Prostate gland (tissue), 2 donors: Measurements from ENCODE around the gene C1orf167. TPM values are rescaled to one million over a fixed set of nuclear protein-coding genes. Genes with fewer than 3 reads are reported as not detected.

Experiments
- DNase-seq: peaks from one replicate; pipeline ENCODE4 v3.0.0-alpha.2; 2019; ENCODE audit warnings: low spot score
- H3K27ac ChIP-seq, 2 donors: fragments of 200-600 bp; sonication (generic); 2 replicates each; pipeline ENCODE4 v1.5.1; 2017 to 2019
- H3K27me3 ChIP-seq: fragments of 200-600 bp; sonication (generic); replicated peaks from 2 replicates; pipeline ENCODE4 v1.5.1; 2019; ENCODE audit not compliant: insufficient read depth
- H3K36me3 ChIP-seq, 2 donors: fragments of 200-600 bp; sonication (generic); 1 replicate in 1 of 2; 2 replicates in 1 of 2; pipeline versions ENCODE4 v1.5.1 to v1.8.1; 2017 to 2019
- H3K4me1 ChIP-seq: fragments of 200-600 bp; sonication (generic); replicated peaks from 2 replicates; pipeline ENCODE4 v1.5.1; 2019
- H3K4me3 ChIP-seq, 2 donors: fragments of 200-600 bp; sonication (generic); 2 replicates each; pipeline ENCODE4 v1.5.1; 2017 to 2019
- H3K9me3 ChIP-seq: fragments of 200-600 bp; sonication (generic); 2 replicates; pipeline ENCODE4 v1.5.1; 2017
- CTCF ChIP-seq, 4 experiments: fragments of 200-600 bp in 2 of 4; fragments of 450-650 bp in 2 of 4; sonication (generic) in 2 of 4; IDR thresholded peaks; 1 replicate in 3 of 4; 2 replicates in 1 of 4; pipeline ENCODE4 v1.5.1; 2016 to 2019; ENCODE audit warnings: antibody characterized with exemption in 4 of 4, mild to moderate bottlenecking in 2 of 4, moderate library complexity in 2 of 4
- POLR2A ChIP-seq: fragments of 450-650 bp; IDR thresholded peaks from one replicate; pipeline ENCODE4 v1.6.1; 2016; ENCODE audit warnings: antibody characterized with exemption, mild to moderate bottlenecking
- POLR2AphosphoS5 ChIP-seq: sonication (generic); formaldehyde crosslinking; IDR thresholded peaks from one replicate; pipeline ENCODE4 v1.6.1; 2017; ENCODE audit warnings: antibody characterized with exemption
- WGBS: methylation state at CpG from one replicate; pipeline ENCODE4 v1.1.5; 2018; 5-methylcytosine and 5-hydroxymethylcytosine counted together
- intact Hi-C: fragments of 100-400 bp; cut with DNase I; formaldehyde crosslinking; loops from one replicate; pipeline ENCODE4 v1.14.2; 2022
- total RNA-seq, 2 donors: library from RNA; depleted of rRNA; stranded (reverse); fragments of >200 nt; gene quantifications; one replicate each; pipeline ENCODE4 v1.1.0, GENCODE V29; 2016

The C1orf167 gene
- total RNA-seq, 2 donors from 2014 or later, result 10.0 TPM; not detected in 1

GRCh38 chr1:11764115-11764514, 2.1 kb downstream of the C1orf167 start:
- Histone ChIP-seq H3K4me3 (no peak overlapping the region), H3K4me1 (no peaks in the 10 kb centered on the region), H3K27me3 (no peaks in the 10 kb centered on the region), H3K27ac (no peak overlapping the region), H3K9me3 (no peaks in the 10 kb centered on the region), H3K36me3 (no peaks in the 10 kb centered on the region)
- intact Hi-C loops, result no loop called here
- TF ChIP-seq POLR2AphosphoS5 (no peak), CTCF (IDR thresholded peaks at IDR 0.05) (no peak), POLR2A (no peak)
- DNase-seq, result no peak
- WGBS, result 67% methylated on average over 3 of the region's 3 CpGs

GRCh38 chr1:11764519-11764918, 2.5 kb downstream of the C1orf167 start:
- no peaks in the 10 kb centered on the region for H3K9me3 ChIP-seq
- H3K4me1 ChIP-seq, result no peaks in the 10 kb centered on the region
- TF ChIP-seq CTCF (IDR thresholded peaks at IDR 0.05) (no peak), POLR2AphosphoS5 (no peak), POLR2A (no peak)
- H3K27ac ChIP-seq, result no peak overlapping the region
- no peaks in the 10 kb centered on the region for H3K27me3 ChIP-seq
- H3K36me3 ChIP-seq, result no peaks in the 10 kb centered on the region
- DNase-seq, result no peak
- WGBS, result 73% methylated on average over 7 of the region's 7 CpGs
- intact Hi-C loops, result no loop called here
- no peak overlapping the region for H3K4me3 ChIP-seq

- intact Hi-C loops, result no loop called here
- Histone ChIP-seq H3K9me3 (no peaks in the 10 kb centered on the region), H3K36me3 (no peaks in the 10 kb centered on the region), H3K27me3 (no peaks in the 10 kb centered on the region), H3K4me1 (no peaks in the 10 kb centered on the region), H3K27ac (no peak overlapping the region), H3K4me3 (no peak overlapping the region)
- DNase-seq, result no peak
- TF ChIP-seq POLR2A, result no peak
- no peak for TF ChIP-seq POLR2AphosphoS5
- TF ChIP-seq CTCF (IDR thresholded peaks at IDR 0.05), result no peak
- WGBS, result 83% methylated on average over 19 of the region's 19 CpGs
These were observed 3.9 kb downstream of the C1orf167 start for GRCh38 chr1:11765661-11766428.

- Histone ChIP-seq H3K9me3 (no peaks in the 10 kb centered on the region), H3K4me3 (no peak overlapping the region), H3K27me3 (no peaks in the 10 kb centered on the region), H3K36me3 (no peaks in the 10 kb centered on the region), H3K27ac (no peak overlapping the region), H3K4me1 (no peaks in the 10 kb centered on the region)
- no peak for TF ChIP-seq CTCF (IDR thresholded peaks at IDR 0.05)
- no peak for TF ChIP-seq POLR2A
- no peak for TF ChIP-seq POLR2AphosphoS5
- intact Hi-C loops, result no loop called here
- WGBS, result 71% methylated on average over 14 of the region's 14 CpGs
- DNase-seq, result no peak
These were observed 4.4 kb downstream of the C1orf167 start for GRCh38 chr1:11766429-11766776.
